Ascending aorta (tissue), 2 donors: Measurements from ENCODE around the gene SLC38A11. TPM values are rescaled to one million over a fixed set of nuclear protein-coding genes. Genes with fewer than 3 reads are reported as not detected.
A peak's percentile ranks its signal among the peaks of the same experiment; 100 is the strongest.

ENCODE experiments used
- DNase-seq, 2 donors: peaks; one replicate each; pipeline ENCODE4 v3.0.0-alpha.2; 2019; ENCODE audit warnings: low spot score in 2 of 2
- H3K27ac ChIP-seq, 2 donors: fragments of 200-600 bp; sonication (generic); one replicate each; pipeline ENCODE4 v1.5.1; 2016 to 2017; ENCODE audit warnings: mild to moderate bottlenecking in 1 of 2
- H3K27me3 ChIP-seq: fragments of 200-600 bp; sonication (generic); one replicate; pipeline ENCODE4 v1.5.1; 2017
- H3K36me3 ChIP-seq, 2 donors: fragments of 200-600 bp; sonication (generic); one replicate each; pipeline ENCODE4 v1.5.1; 2016
- H3K4me1 ChIP-seq, 2 donors: fragments of 200-600 bp; sonication (generic); one replicate each; pipeline ENCODE4 v1.5.1; 2016 to 2017; ENCODE audit warnings: mild to moderate bottlenecking in 1 of 2
- H3K4me3 ChIP-seq, 2 donors: fragments of 200-600 bp; sonication (generic); one replicate each; pipeline ENCODE4 v1.5.1; 2016 to 2017; ENCODE audit warnings: mild to moderate bottlenecking in 1 of 2
- H3K9me3 ChIP-seq, 2 donors: fragments of 200-600 bp; sonication (generic); one replicate each; pipeline ENCODE4 v1.5.1; 2016
- intact Hi-C: fragments of 100-400 bp; cut with DNase I; formaldehyde crosslinking; loops from one replicate; pipeline ENCODE4 v1.15.1; 2023
- total RNA-seq: library from RNA; depleted of rRNA; stranded (reverse); fragments of >200 nt; gene quantifications from one replicate; pipeline ENCODE4 v1.1.0, GENCODE V29; 2016
- TF ChIP-seq, protein P1 (sequence below), 3 experiments: fragments of 200-600 bp in 2 of 3; fragments of 450-650 bp in 1 of 3; sonication (generic) in 2 of 3; IDR thresholded peaks; one replicate each; pipeline ENCODE4 v1.5.1; 2016 to 2019; ENCODE audit warnings: antibody characterized with exemption in 3 of 3, mild to moderate bottlenecking in 1 of 3, moderate library complexity in 1 of 3

The SLC38A11 gene
- total RNA-seq, 1 donor from 2014 or later, result not detected

- H3K27ac ChIP-seq, result no peak overlapping the region
Observed at GRCh38 chr2:164928101-164928673, 27.1 kb downstream of the SLC38A11 start.

DNA sequence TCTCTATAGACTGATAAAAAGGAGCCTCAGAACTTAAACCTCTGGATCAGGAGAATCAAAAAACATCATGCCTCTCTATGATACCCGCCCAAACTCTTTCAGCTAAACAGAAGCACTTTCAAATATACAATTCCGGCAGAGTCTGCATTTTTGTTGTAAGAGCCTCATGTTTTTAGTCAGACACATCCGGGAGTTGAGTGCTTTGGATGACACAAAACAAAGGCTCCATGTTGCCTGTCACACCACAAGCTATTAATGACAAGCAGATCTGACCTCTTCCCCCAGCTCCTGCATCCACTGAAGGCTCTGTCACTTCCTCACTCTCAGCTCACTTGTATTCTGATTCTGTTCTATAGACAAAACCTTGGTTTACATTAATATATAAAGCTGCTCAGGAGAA is 33.2 kb downstream of the SLC38A11 start:
- DNase-seq, result no peak
- H3K27me3 ChIP-seq, result no peaks in the 10 kb centered on the region
- no peaks in the 10 kb centered on the region for H3K9me3 ChIP-seq
- H3K27ac ChIP-seq, result no peak overlapping the region
- H3K36me3 ChIP-seq, result no peaks in the 10 kb centered on the region
- TF ChIP-seq, protein P1, sequence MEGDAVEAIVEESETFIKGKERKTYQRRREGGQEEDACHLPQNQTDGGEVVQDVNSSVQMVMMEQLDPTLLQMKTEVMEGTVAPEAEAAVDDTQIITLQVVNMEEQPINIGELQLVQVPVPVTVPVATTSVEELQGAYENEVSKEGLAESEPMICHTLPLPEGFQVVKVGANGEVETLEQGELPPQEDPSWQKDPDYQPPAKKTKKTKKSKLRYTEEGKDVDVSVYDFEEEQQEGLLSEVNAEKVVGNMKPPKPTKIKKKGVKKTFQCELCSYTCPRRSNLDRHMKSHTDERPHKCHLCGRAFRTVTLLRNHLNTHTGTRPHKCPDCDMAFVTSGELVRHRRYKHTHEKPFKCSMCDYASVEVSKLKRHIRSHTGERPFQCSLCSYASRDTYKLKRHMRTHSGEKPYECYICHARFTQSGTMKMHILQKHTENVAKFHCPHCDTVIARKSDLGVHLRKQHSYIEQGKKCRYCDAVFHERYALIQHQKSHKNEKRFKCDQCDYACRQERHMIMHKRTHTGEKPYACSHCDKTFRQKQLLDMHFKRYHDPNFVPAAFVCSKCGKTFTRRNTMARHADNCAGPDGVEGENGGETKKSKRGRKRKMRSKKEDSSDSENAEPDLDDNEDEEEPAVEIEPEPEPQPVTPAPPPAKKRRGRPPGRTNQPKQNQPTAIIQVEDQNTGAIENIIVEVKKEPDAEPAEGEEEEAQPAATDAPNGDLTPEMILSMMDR (IDR thresholded peaks at IDR 0.05), result no peak
- H3K4me1 ChIP-seq, result no peaks in the 10 kb centered on the region
- no peak overlapping the region for H3K4me3 ChIP-seq
- intact Hi-C loops, result no loop called here

More at GRCh38 chr2:164928101-164928673, 27.1 kb downstream of the SLC38A11 start:
- intact Hi-C loops, result no loop called here
- TF ChIP-seq, protein P1 (IDR thresholded peaks at IDR 0.05), result no peak
- no peak overlapping the region for H3K4me3 ChIP-seq
- no peaks in the 10 kb centered on the region for H3K4me1 ChIP-seq
- no peak for DNase-seq
- H3K9me3 ChIP-seq, result no peaks in the 10 kb centered on the region
- H3K27me3 ChIP-seq, result no peaks in the 10 kb centered on the region
- no peaks in the 10 kb centered on the region for H3K36me3 ChIP-seq

GRCh38 chr2:164920430-164920829 is 34.9 kb downstream of the SLC38A11 start:
- Histone ChIP-seq H3K4me3 (no peak overlapping the region), H3K27me3 (no peaks in the 10 kb centered on the region), H3K27ac (no peak overlapping the region), H3K4me1 (no peaks in the 10 kb centered on the region), H3K36me3 (no peaks in the 10 kb centered on the region), H3K9me3 (no peaks in the 10 kb centered on the region)
- TF ChIP-seq, protein P1 (IDR thresholded peaks at IDR 0.05), result no peak
- intact Hi-C loops, result no loop called here
- no peak for DNase-seq

DNA sequence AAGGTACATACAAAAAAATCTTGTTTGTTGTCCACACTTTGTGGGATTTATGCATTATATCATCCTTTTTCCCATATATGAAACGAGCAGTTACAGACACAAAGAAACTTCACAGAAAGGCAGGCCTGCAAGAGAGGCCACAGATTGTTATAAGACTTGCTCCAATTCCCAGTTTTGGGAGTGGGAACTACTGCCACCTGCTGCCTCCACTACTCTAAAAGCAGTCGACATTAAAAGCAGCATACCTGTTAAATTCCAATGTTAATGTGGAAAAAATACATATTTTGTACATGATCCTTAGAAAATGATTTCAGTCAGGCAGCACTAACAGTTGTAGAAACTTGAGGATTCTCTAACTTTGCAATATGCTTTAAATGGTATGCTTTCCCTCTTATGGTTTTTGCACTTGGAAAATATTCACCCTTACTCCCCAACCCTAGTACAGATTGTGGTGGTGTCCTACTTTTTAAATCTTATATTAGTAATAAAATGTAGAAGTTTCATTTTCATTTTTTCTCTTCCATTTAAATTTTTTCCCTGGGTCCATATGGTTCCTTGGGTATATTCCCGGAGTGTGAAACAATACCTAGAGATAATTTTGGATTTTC is 37.9 kb downstream of the SLC38A11 start:
- Histone ChIP-seq H3K4me1 (peaks cover 0 to 4% of the 10 kb centered on the region in 2 donors), H3K4me3 (no peak overlapping the region), H3K27me3 (no peaks in the 10 kb centered on the region), H3K36me3 (no peaks in the 10 kb centered on the region), H3K27ac (no peak overlapping the region), H3K9me3 (no peaks in the 10 kb centered on the region)
- DNase-seq, result peak in 1 of 2 donors; percentile 69
- TF ChIP-seq, protein P1 (IDR thresholded peaks at IDR 0.05), result peak; percentile 29 to 65 (median 41)
- intact Hi-C loops, result loop anchor here (1.0 to 5.0 kb wide), 2 partner anchors 180 to 355 kb away; no protein-coding TSS in a partner anchor

- no peaks in the 10 kb centered on the region for H3K27me3 ChIP-seq
- intact Hi-C loops, result loop anchor here (2.0 to 5.0 kb wide), 2 partner anchors 75 to 353 kb away; partner anchors contain the start of gene COBLL1
- H3K27ac ChIP-seq, result no peak overlapping the region
Observed at GRCh38 chr2:164915566-164915965, 39.8 kb downstream of the SLC38A11 start.

More at GRCh38 chr2:164915566-164915965, 39.8 kb downstream of the SLC38A11 start:
- Histone ChIP-seq H3K36me3 (no peaks in the 10 kb centered on the region), H3K9me3 (no peaks in the 10 kb centered on the region), H3K4me1 (peaks cover 0 to 4% of the 10 kb centered on the region in 2 donors), H3K4me3 (no peak overlapping the region)
- TF ChIP-seq, protein P1 (IDR thresholded peaks at IDR 0.05), result no peak
- no peak for DNase-seq
